ENCODE data around the gene DPH7. TPM values are rescaled to one million over a fixed set of nuclear protein-coding genes. Genes with fewer than 3 reads are reported as not detected.

DPH7 gene
- total RNA-seq, 1 experiment from 2014 or later, result 54.4 TPM

DNA sequence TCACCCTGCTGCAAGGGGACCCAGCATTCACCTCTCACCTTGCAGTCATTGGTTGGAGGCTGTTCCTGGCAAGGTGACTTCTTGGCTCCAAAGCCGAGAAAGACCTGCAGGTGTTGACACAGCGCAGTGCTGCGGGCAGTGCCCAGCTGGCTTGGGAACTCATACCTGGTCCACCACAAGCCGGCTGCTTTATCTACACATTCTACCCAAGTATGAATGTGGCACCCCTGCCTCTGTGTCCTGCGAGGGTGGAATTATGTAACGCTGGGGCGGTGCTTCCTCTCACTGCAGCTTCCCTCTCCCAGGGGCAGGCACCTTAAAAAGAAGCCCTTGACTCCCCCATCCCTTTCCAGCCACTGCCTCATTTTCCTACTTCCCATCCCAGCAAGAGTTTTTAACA lies 14.0 kb upstream of the DPH7 start:
- CTCF ChIA-PET, result no interaction called here
- Histone ChIP-seq H4K20me1 (ENCODE audit: insufficient read depth) (no peaks in the 10 kb centered on the region), H3K79me2 (ENCODE audit: insufficient read depth, low read length) (peaks cover 21% of the 10 kb centered on the region), H3K36me3 (ENCODE audit: control insufficient read depth in 1 of 2, insufficient read depth in 2 of 2, low read length in 2 of 2) (peaks cover 3 to 15% of the 10 kb centered on the region in 2 experiments; a peak in 3 of 4 replicates), H3K4me3 (replicated peaks in 1 of 2; ENCODE audit: low read depth in 1 of 2, low read length in 2 of 2) (no peak overlapping the region), H3K9me3 (ENCODE audit: control insufficient read depth in 1 of 2, insufficient read depth in 1 of 2, low read depth in 1 of 2, low read length in 2 of 2) (no peaks in the 10 kb centered on the region), H3K9me2 (ENCODE audit: insufficient read depth) (no peaks in the 10 kb centered on the region), H3K9ac (ENCODE audit: low read length) (no peak overlapping the region), H3K27ac (ENCODE audit: low read depth, low read length) (no peak overlapping the region), H3K27me3 (ENCODE audit: insufficient read depth, low read length) (no peaks in the 10 kb centered on the region), H3K4me1 (ENCODE audit: control insufficient read depth in 1 of 2, insufficient read depth in 2 of 2, low read length in 2 of 2) (peaks cover 11 to 24% of the 10 kb centered on the region in 2 experiments; a peak in 2 of 4 replicates), H3K4me2 (ENCODE audit: low read length) (no peak overlapping the region), H2AFZ (ENCODE audit: low read depth, low read length, poor library complexity, severe bottlenecking) (no peak overlapping the region)
- no TSS peak for BruUV-seq (replicated peaks)
- intact Hi-C loops (cut with micrococcal nuclease), result no loop called here
- POLR2A ChIA-PET, result no interaction called here
- RAD21 ChIA-PET (ENCODE audit: low non-redundant PET in 1 of 2, low total read pairs in 2 of 2, uncharacterized antibody in 2 of 2, unreplicated experiment in 2 of 2), result no interaction called here
- TF ChIP-seq TCF7L2 (IDR thresholded peaks at IDR 0.05; ENCODE audit: borderline replicate concordance, extremely low read depth, insufficient read depth, insufficient read length), result no peak
- TF ChIP-seq, protein P1, sequence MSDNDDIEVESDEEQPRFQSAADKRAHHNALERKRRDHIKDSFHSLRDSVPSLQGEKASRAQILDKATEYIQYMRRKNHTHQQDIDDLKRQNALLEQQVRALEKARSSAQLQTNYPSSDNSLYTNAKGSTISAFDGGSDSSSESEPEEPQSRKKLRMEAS (IDR thresholded peaks at IDR 0.05), result no peak
- DNase-seq (ENCODE audit: low read depth, low spot score), result no peak
- ATAC-seq, result no peak

DNA sequence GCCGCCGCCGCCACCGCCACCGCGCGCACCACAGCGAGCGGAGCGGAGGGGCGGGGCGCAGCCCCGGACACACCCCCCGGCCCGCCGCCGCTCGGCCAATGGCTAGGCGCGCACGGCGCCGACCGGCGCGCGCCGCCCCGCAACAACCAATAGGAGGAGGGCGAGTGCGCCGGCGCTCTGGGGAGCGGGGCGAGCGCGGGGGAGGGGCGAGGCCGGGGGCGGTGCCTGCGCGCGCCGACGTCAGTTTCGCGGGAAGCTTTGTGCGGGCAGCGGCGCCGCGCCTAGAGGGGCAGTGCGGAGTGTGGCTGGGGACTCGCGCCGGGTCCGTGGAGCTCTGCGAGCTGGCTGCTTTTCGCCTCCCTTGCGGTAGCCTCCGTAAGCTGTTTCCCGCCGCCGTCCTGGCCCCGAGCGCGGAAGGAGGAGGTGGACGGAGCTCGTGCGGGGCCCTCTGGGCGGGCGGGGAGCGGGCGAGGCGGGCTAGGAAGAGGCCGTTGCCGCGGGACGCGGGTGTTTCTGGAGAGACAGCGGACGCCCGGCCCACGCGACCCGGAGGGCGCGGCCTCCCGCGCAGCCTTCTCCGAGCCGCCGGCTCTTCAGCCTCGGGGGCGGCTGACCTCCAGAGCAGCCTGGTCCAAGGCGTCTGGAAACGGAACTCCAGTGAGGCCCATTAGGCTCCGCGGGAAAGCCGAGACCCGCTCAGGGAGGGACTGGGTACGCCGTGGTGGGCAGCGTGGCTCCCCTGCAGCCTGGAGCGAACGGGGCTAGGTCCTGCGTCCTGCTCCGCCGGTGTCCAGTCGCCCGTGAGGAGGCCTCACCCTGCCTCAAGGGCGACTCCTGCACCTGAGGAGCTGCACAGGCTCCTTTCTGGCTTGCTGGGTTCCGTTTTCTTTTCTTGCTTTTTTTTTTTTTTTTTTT lies 12.0 kb upstream of the DPH7 start, which contains the start of gene ZMYND19:
ZMYND19 (minus strand) TSS at position 44 of the 915 bp plus-strand sequence. CDS start 249 bp downstream, outside the sequence.
- RAD21 ChIA-PET (ENCODE audit: low non-redundant PET in 1 of 2, low total read pairs in 2 of 2, uncharacterized antibody in 2 of 2, unreplicated experiment in 2 of 2), result interaction anchor here in 1 of 2 experiments (0.6 kb wide), 1 partner anchor 8 kb away, joined by 3 read pairs; no protein-coding TSS in a partner anchor
- H2AFZ ChIP-seq (ENCODE audit: low read depth, low read length, poor library complexity, severe bottlenecking), result no peak within 1 kb of the TSS
- POLR2A ChIA-PET, result interaction anchor here (1.0 to 1.5 kb wide), 4 partner anchors 12 to 504 kb away, joined by 3 to 6 read pairs (median 4); partner anchors contain the start of genes ARRDC1 and MAN1B1
- intact Hi-C loops (cut with micrococcal nuclease), result no loop called here
- H3K4me3 ChIP-seq (replicated peaks in 1 of 2; ENCODE audit: low read depth in 1 of 2, low read length in 2 of 2), result peak within 1 kb of the TSS; percentile 80 to 91
- ATAC-seq, result peak; percentile 94
- H3K4me1 ChIP-seq (ENCODE audit: control insufficient read depth in 1 of 2, insufficient read depth in 2 of 2, low read length in 2 of 2), result peaks cover 11 to 20% of the 10 kb centered on the region in 2 experiments; a peak in 2 of 4 replicates
- peaks cover 23 to 35% of the 10 kb centered on the region in 2 experiments; a peak in 3 of 4 replicates for H3K36me3 ChIP-seq (ENCODE audit: control insufficient read depth in 1 of 2, insufficient read depth in 2 of 2, low read length in 2 of 2)
- CTCF ChIA-PET, result interaction anchor here (0.8 to 2.0 kb wide), 5 partner anchors 9 to 82 kb away, joined by 3 to 11 read pairs (median 4); partner anchors contain the start of genes ARRDC1 and DPH7
- BruUV-seq (replicated peaks), result no TSS peak
- H3K9ac ChIP-seq (ENCODE audit: low read length), result peak within 1 kb of the TSS; percentile 94
- H3K27me3 ChIP-seq (ENCODE audit: insufficient read depth, low read length), result no peaks in the 10 kb centered on the region
- no peaks in the 10 kb centered on the region for H3K9me2 ChIP-seq (ENCODE audit: insufficient read depth)
- no peaks in the 10 kb centered on the region for H3K9me3 ChIP-seq (ENCODE audit: control insufficient read depth in 1 of 2, insufficient read depth in 1 of 2, low read depth in 1 of 2, low read length in 2 of 2)
- peaks cover 41% of the 10 kb centered on the region for H3K79me2 ChIP-seq (ENCODE audit: insufficient read depth, low read length)
- H3K4me2 ChIP-seq (ENCODE audit: low read length), result peak within 1 kb of the TSS; percentile 97
- peak; percentile 62 for DNase-seq (ENCODE audit: low read depth, low spot score)
- peak within 1 kb of the TSS; percentile 75 for H3K27ac ChIP-seq (ENCODE audit: low read depth, low read length)
- no peaks in the 10 kb centered on the region for H4K20me1 ChIP-seq (ENCODE audit: insufficient read depth)
- TF ChIP-seq FOSL1 (IDR thresholded peaks at IDR 0.05; ENCODE audit: low read depth) (no peak), RAD21 (IDR thresholded peaks at IDR 0.05; ENCODE audit: low read depth) (no peak), CBX3 (IDR thresholded peaks at IDR 0.05; ENCODE audit: low read depth) (no peak), SRF (IDR thresholded peaks at IDR 0.05; ENCODE audit: low read depth) (no peak), EZH2 (IDR thresholded peaks at IDR 0.05) (no peak), YY1 (IDR thresholded peaks at IDR 0.05; ENCODE audit: extremely low read depth, insufficient replicate concordance, low read depth, low read length) (peak; percentile 28), JUND (IDR thresholded peaks at IDR 0.05) (no peak), ZFX (IDR thresholded peaks at IDR 0.05) (no peak; the same call in 1 of the 2 replicates), ATF3 (IDR thresholded peaks at IDR 0.05) (no peak), EGR1 (IDR thresholded peaks at IDR 0.05; ENCODE audit: low read depth) (peak; percentile 54), POLR2A (IDR thresholded peaks at IDR 0.05; ENCODE audit: borderline replicate concordance, extremely low read depth, insufficient read depth, insufficient read length) (no peak), TCF7L2 (IDR thresholded peaks at IDR 0.05; ENCODE audit: borderline replicate concordance, extremely low read depth, insufficient read depth, insufficient read length) (peak; percentile 66), POLR2AphosphoS5 (IDR thresholded peaks at IDR 0.05; ENCODE audit: low read depth, low read length) (peak; percentile 53)
- TF ChIP-seq, protein P2, sequence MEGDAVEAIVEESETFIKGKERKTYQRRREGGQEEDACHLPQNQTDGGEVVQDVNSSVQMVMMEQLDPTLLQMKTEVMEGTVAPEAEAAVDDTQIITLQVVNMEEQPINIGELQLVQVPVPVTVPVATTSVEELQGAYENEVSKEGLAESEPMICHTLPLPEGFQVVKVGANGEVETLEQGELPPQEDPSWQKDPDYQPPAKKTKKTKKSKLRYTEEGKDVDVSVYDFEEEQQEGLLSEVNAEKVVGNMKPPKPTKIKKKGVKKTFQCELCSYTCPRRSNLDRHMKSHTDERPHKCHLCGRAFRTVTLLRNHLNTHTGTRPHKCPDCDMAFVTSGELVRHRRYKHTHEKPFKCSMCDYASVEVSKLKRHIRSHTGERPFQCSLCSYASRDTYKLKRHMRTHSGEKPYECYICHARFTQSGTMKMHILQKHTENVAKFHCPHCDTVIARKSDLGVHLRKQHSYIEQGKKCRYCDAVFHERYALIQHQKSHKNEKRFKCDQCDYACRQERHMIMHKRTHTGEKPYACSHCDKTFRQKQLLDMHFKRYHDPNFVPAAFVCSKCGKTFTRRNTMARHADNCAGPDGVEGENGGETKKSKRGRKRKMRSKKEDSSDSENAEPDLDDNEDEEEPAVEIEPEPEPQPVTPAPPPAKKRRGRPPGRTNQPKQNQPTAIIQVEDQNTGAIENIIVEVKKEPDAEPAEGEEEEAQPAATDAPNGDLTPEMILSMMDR (IDR thresholded peaks at IDR 0.05 in 2 of 3, conservative IDR thresholded peaks at IDR 0.05 in 1 of 3; ENCODE audit: borderline replicate concordance in 1 of 3, insufficient read depth in 1 of 3, low read depth in 2 of 3, low read length in 2 of 3), result 0 out of 6 replicates have a peak, but pooled peaks of 1 of the 3 experiments have one; percentile 6

Data from HCT116 (cell line).